ENCODE results near the gene SNRNP200. TPM values are rescaled to one million over a fixed set of nuclear protein-coding genes. Genes with fewer than 3 reads are reported as not detected.

The SNRNP200 gene
- total RNA-seq, 1 experiment from 2014 or later = 115 TPM

GRCh38 chr2:96265349-96265839 lies 40.0 kb downstream of the SNRNP200 start:
- BruUV-seq (replicated peaks) = no TSS peak
- no peak for DNase-seq (ENCODE audit: unreplicated experiment)
- Mint-ChIP-seq H3K9me3 (ENCODE audit: unreplicated experiment) (no peaks in the 10 kb centered on the region), H3K4me3 (ENCODE audit: unreplicated experiment) (peak overlapping the region; percentile 93), H3K27ac (ENCODE audit: low read depth, unreplicated experiment) (peak overlapping the region; percentile 68), H3K4me1 (ENCODE audit: insufficient read depth, unreplicated experiment) (peaks cover 31% of the 10 kb centered on the region), H3K36me3 (ENCODE audit: insufficient read depth, unreplicated experiment) (peaks cover 64% of the 10 kb centered on the region), H3K27me3 (ENCODE audit: insufficient read depth, unreplicated experiment) (no peaks in the 10 kb centered on the region)
- POLR2A ChIA-PET = interaction anchor here (0.6 to 1.8 kb wide), 5 partner anchors 39 to 268 kb away, joined by 3 to 13 read pairs (median 3); partner anchors contain the start of genes SNRNP200 and STARD7
- TF ChIP-seq CTCF (IDR thresholded peaks at IDR 0.05; ENCODE audit: unreplicated experiment) = no peak
- CTCF ChIA-PET = interaction anchor here (1.1 kb wide), 1 partner anchor 246 kb away, joined by 3 read pairs; no protein-coding TSS in a partner anchor
- intact Hi-C loops (cut with micrococcal nuclease) = loop anchor here (5.0 to 10.0 kb wide), 3 partner anchors 72 to 242 kb away; partner anchors contain the start of genes NCAPH and NEURL3

GRCh38 chr2:96264656-96265348 lies 40.5 kb downstream of the SNRNP200 start:
- peak overlapping the region; percentile 93 for H3K4me3 Mint-ChIP-seq (ENCODE audit: unreplicated experiment)
- H3K27me3 Mint-ChIP-seq (ENCODE audit: insufficient read depth, unreplicated experiment) = no peaks in the 10 kb centered on the region
- POLR2A ChIA-PET = interaction anchor here (0.6 to 1.8 kb wide), 6 partner anchors 40 to 269 kb away, joined by 3 to 13 read pairs (median 3); partner anchors contain the start of genes SNRNP200 and STARD7
- BruUV-seq (replicated peaks) = TSS peak; percentile 49
- CTCF ChIA-PET = interaction anchor here (0.6 to 1.1 kb wide), 3 partner anchors 8 to 247 kb away, joined by 3 read pairs; no protein-coding TSS in a partner anchor
- no peak for DNase-seq (ENCODE audit: unreplicated experiment)
- H3K36me3 Mint-ChIP-seq (ENCODE audit: insufficient read depth, unreplicated experiment) = peaks cover 59% of the 10 kb centered on the region
- H3K4me1 Mint-ChIP-seq (ENCODE audit: insufficient read depth, unreplicated experiment) = peaks cover 34% of the 10 kb centered on the region
- intact Hi-C loops (cut with micrococcal nuclease) = loop anchor here (5.0 to 10.0 kb wide), 4 partner anchors 72 to 273 kb away; partner anchors contain the start of genes ANKRD36C, NCAPH and NEURL3
- H3K9me3 Mint-ChIP-seq (ENCODE audit: unreplicated experiment) = no peaks in the 10 kb centered on the region
- H3K27ac Mint-ChIP-seq (ENCODE audit: low read depth, unreplicated experiment) = no peak overlapping the region
- TF ChIP-seq CTCF (IDR thresholded peaks at IDR 0.05; ENCODE audit: unreplicated experiment) = no peak

GRCh38 chr2:96264086-96264485 lies 41.3 kb downstream of the SNRNP200 start:
- Mint-ChIP-seq H3K9me3 (ENCODE audit: unreplicated experiment) (no peaks in the 10 kb centered on the region), H3K4me1 (ENCODE audit: insufficient read depth, unreplicated experiment) (peaks cover 39% of the 10 kb centered on the region), H3K4me3 (ENCODE audit: unreplicated experiment) (peak overlapping the region; percentile 93), H3K27ac (ENCODE audit: low read depth, unreplicated experiment) (no peak overlapping the region), H3K36me3 (ENCODE audit: insufficient read depth, unreplicated experiment) (peaks cover 52% of the 10 kb centered on the region), H3K27me3 (ENCODE audit: insufficient read depth, unreplicated experiment) (no peaks in the 10 kb centered on the region)
- ChIA-PET POLR2A (interaction anchor here (0.8 to 1.8 kb wide), 7 partner anchors 41 to 272 kb away, joined by 3 to 13 read pairs (median 8); partner anchors contain the start of genes ANKRD36C, SNRNP200 and STARD7), CTCF (interaction anchor here (0.6 to 1.1 kb wide), 5 partner anchors 9 to 540 kb away, joined by 3 to 5 read pairs (median 3); no protein-coding TSS in a partner anchor)
- BruUV-seq (replicated peaks) = no TSS peak
- DNase-seq (ENCODE audit: unreplicated experiment) = no peak
- intact Hi-C loops (cut with micrococcal nuclease) = loop anchor here (5.0 to 10.0 kb wide), 2 partner anchors 199 to 272 kb away; partner anchors contain the start of gene ANKRD36C
- no peak for TF ChIP-seq CTCF (IDR thresholded peaks at IDR 0.05; ENCODE audit: unreplicated experiment)

GRCh38 chr2:96262306-96262705 lies 43.0 kb downstream of the SNRNP200 start:
- Mint-ChIP-seq H3K4me3 (ENCODE audit: unreplicated experiment) (no peak overlapping the region), H3K4me1 (ENCODE audit: insufficient read depth, unreplicated experiment) (peaks cover 39% of the 10 kb centered on the region), H3K27ac (ENCODE audit: low read depth, unreplicated experiment) (no peak overlapping the region), H3K9me3 (ENCODE audit: unreplicated experiment) (no peaks in the 10 kb centered on the region), H3K27me3 (ENCODE audit: insufficient read depth, unreplicated experiment) (no peaks in the 10 kb centered on the region), H3K36me3 (ENCODE audit: insufficient read depth, unreplicated experiment) (peaks cover 49% of the 10 kb centered on the region)
- intact Hi-C loops (cut with micrococcal nuclease) = loop anchor here (5.0 to 10.0 kb wide), 2 partner anchors 198 to 270 kb away; partner anchors contain the start of gene ANKRD36C
- TF ChIP-seq CTCF (IDR thresholded peaks at IDR 0.05; ENCODE audit: unreplicated experiment) = no peak
- BruUV-seq (replicated peaks) = no TSS peak
- no peak for DNase-seq (ENCODE audit: unreplicated experiment)
- ChIA-PET CTCF (interaction anchor here (0.9 to 2.9 kb wide), 5 partner anchors 72 to 269 kb away, joined by 3 to 15 read pairs (median 8); no protein-coding TSS in a partner anchor), POLR2A (interaction anchor here (1.3 to 4.7 kb wide), 4 partner anchors 43 to 68 kb away, joined by 6 to 114 read pairs (median 10); partner anchors contain the start of genes SNRNP200 and STARD7)
